ENCODE measurements around the gene C4orf51.
"Not testable (repeated sequence)": the region's sequence is repeated elsewhere in the genome, so short reads cannot be mapped to it uniquely, and the experiment has no call there.

C4orf51 gene

GRCh38 chr4:145681518-145681917 is 1.6 kb downstream of the C4orf51 start:
- Histone ChIP-seq H3K27me3 (ENCODE audit: insufficient read depth, low read length) (no peaks in the 10 kb centered on the region), H3K4me1 (ENCODE audit: insufficient read depth, low read length) (peaks cover 27% of the 10 kb centered on the region), H3K9me3 (ENCODE audit: low read length) (no peaks in the 10 kb centered on the region), H3K4me3 (ENCODE audit: low read length) (no peak overlapping the region), H2AFZ (ENCODE audit: low read depth, low read length) (no peak overlapping the region), H3K36me3 (ENCODE audit: insufficient read depth, low read length) (no peaks in the 10 kb centered on the region)

DNA sequence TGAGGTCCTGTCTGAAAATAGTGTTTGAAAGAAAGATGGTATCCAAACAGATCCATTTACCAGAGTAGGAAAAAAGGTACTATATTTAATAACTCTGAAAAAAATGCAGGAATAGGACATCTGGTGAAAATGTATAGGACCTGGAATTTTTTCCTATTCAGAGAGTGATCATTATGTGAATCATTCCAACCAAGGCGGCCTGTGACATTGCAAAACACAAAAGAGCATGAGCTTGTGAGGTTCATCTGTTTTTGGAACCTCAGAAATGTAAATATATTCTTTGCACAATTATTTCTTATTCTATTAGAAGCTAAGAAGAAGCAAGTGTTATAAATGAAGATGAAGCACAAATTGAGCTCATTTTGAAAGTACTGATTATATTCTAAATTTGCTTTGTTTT is 2.0 kb downstream of the C4orf51 start:
- Histone ChIP-seq H3K4me1 (ENCODE audit: insufficient read depth, low read length) (peaks cover 27% of the 10 kb centered on the region), H3K27me3 (ENCODE audit: insufficient read depth, low read length) (no peaks in the 10 kb centered on the region), H3K36me3 (ENCODE audit: insufficient read depth, low read length) (no peaks in the 10 kb centered on the region), H3K9me3 (ENCODE audit: low read length) (no peaks in the 10 kb centered on the region), H2AFZ (ENCODE audit: low read depth, low read length) (no peak overlapping the region), H3K4me3 (ENCODE audit: low read length) (no peak overlapping the region)

DNA sequence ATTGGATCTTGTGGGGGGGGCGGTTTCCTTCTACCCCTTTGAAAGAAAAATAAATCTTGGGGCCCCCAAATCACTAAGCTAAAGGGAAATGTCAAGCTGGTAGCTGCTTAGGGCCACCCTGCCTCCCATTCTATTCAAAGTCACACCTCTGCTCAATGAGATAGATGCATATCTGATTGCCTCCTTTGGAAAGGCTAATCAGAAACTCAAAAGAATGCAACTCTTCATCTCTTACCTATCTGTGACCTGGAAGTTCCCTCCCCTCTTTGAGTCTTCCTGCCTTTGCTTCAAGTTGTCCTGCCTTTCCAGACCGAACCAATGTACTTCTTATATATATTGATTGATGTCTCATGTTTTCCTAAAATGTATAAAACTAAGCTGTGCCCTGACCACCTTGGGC is 7.0 kb downstream of the C4orf51 start:
- Histone ChIP-seq H3K4me3 (ENCODE audit: low read length) (no peak overlapping the region), H3K27me3 (ENCODE audit: insufficient read depth, low read length) (no peaks in the 10 kb centered on the region), H3K36me3 (ENCODE audit: insufficient read depth, low read length) (no peaks in the 10 kb centered on the region), H3K4me1 (ENCODE audit: insufficient read depth, low read length) (peaks cover 4% of the 10 kb centered on the region), H3K9me3 (ENCODE audit: low read length) (peaks cover 1% of the 10 kb centered on the region), H2AFZ (ENCODE audit: low read depth, low read length) (no peak overlapping the region)

DNA sequence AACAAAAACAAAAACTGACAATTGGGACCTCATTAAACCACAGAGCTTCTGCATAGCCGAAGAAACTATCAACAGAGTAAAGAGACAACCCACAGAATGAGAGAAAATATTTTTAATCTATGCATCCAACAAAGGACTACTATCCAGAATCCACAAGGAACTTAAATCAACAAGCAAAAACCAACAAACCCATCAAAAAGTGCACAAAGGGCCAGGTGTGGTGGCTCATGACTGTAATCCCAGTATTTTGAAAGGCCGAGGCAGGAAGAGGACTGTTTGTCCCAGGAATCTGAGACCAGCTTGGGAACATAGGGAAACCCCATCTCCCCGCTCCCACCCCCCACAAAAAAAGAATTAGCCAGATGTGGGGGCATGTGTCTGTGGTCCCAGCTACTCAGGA is 10.7 kb downstream of the C4orf51 start:
- H3K36me3 ChIP-seq (ENCODE audit: insufficient read depth, low read length): no peaks in the 10 kb centered on the region
- no peak overlapping the region for H3K4me3 ChIP-seq (ENCODE audit: low read length)
- H3K4me1 ChIP-seq (ENCODE audit: insufficient read depth, low read length): no peaks in the 10 kb centered on the region
- H3K9me3 ChIP-seq (ENCODE audit: low read length): peaks cover 1% of the 10 kb centered on the region
- no peaks in the 10 kb centered on the region for H3K27me3 ChIP-seq (ENCODE audit: insufficient read depth, low read length)
- H2AFZ ChIP-seq (ENCODE audit: low read depth, low read length): no peak overlapping the region

- not testable (repeated sequence) for H3K9me3 ChIP-seq (ENCODE audit: low read length); H3K27me3 ChIP-seq (ENCODE audit: insufficient read depth, low read length); H3K4me3 ChIP-seq (ENCODE audit: low read length); H3K36me3 ChIP-seq (ENCODE audit: insufficient read depth, low read length); H3K4me1 ChIP-seq (ENCODE audit: insufficient read depth, low read length); H2AFZ ChIP-seq (ENCODE audit: low read depth, low read length)
Observed at GRCh38 chr4:145691416-145691815, 11.5 kb downstream of the C4orf51 start.

GRCh38 chr4:145694929-145695328 is 15.0 kb downstream of the C4orf51 start:
- Histone ChIP-seq H2AFZ (ENCODE audit: low read depth, low read length) (no peak overlapping the region), H3K27me3 (ENCODE audit: insufficient read depth, low read length) (no peaks in the 10 kb centered on the region), H3K4me3 (ENCODE audit: low read length) (no peak overlapping the region), H3K9me3 (ENCODE audit: low read length) (no peaks in the 10 kb centered on the region), H3K4me1 (ENCODE audit: insufficient read depth, low read length) (no peaks in the 10 kb centered on the region), H3K36me3 (ENCODE audit: insufficient read depth, low read length) (no peaks in the 10 kb centered on the region)

DNA sequence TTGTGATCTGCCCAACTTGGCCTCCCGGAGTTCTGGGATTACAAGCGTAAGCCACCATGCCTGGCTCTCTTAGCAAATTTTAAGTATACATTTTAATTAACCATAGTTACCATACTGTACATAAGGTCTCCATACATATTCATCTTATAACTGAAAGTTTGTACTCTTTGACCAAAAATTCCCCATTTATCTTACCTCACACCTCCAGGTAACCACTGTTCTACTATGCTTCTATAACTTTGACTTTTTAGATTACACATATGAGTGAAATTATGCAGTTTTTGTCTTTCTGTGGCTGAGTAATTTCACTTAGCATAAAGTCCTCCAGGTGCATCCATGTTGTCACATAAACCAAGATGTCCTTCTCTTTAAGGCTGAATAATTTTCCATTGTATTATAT is 17.4 kb downstream of the C4orf51 start:
- Histone ChIP-seq H3K9me3 (ENCODE audit: low read length) (no peaks in the 10 kb centered on the region), H3K4me1 (ENCODE audit: insufficient read depth, low read length) (no peaks in the 10 kb centered on the region), H2AFZ (ENCODE audit: low read depth, low read length) (no peak overlapping the region), H3K27me3 (ENCODE audit: insufficient read depth, low read length) (no peaks in the 10 kb centered on the region), H3K4me3 (ENCODE audit: low read length) (no peak overlapping the region), H3K36me3 (ENCODE audit: insufficient read depth, low read length) (no peaks in the 10 kb centered on the region)

- H3K4me3 ChIP-seq (ENCODE audit: low read length): no peak overlapping the region
- H3K27me3 ChIP-seq (ENCODE audit: insufficient read depth, low read length): no peaks in the 10 kb centered on the region
- no peaks in the 10 kb centered on the region for H3K36me3 ChIP-seq (ENCODE audit: insufficient read depth, low read length)
- no peaks in the 10 kb centered on the region for H3K9me3 ChIP-seq (ENCODE audit: low read length)
- no peaks in the 10 kb centered on the region for H3K4me1 ChIP-seq (ENCODE audit: insufficient read depth, low read length)
- H2AFZ ChIP-seq (ENCODE audit: low read depth, low read length): no peak overlapping the region
Observed at GRCh38 chr4:145698507-145698906, 18.6 kb downstream of the C4orf51 start.

- no peaks in the 10 kb centered on the region for H3K4me1 ChIP-seq (ENCODE audit: insufficient read depth, low read length)
- no peaks in the 10 kb centered on the region for H3K9me3 ChIP-seq (ENCODE audit: low read length)
- no peaks in the 10 kb centered on the region for H3K27me3 ChIP-seq (ENCODE audit: insufficient read depth, low read length)
- H3K4me3 ChIP-seq (ENCODE audit: low read length): no peak overlapping the region
- no peaks in the 10 kb centered on the region for H3K36me3 ChIP-seq (ENCODE audit: insufficient read depth, low read length)
- H2AFZ ChIP-seq (ENCODE audit: low read depth, low read length): no peak overlapping the region
Observed at GRCh38 chr4:145703850-145704497, 24.0 kb downstream of the C4orf51 start.

GRCh38 chr4:145709336-145709735 is 29.4 kb downstream of the C4orf51 start:
- peaks cover 5% of the 10 kb centered on the region for H3K9me3 ChIP-seq (ENCODE audit: low read length)
- no peak overlapping the region for H3K4me3 ChIP-seq (ENCODE audit: low read length)
- H2AFZ ChIP-seq (ENCODE audit: low read depth, low read length): no peak overlapping the region
- H3K36me3 ChIP-seq (ENCODE audit: insufficient read depth, low read length): no peaks in the 10 kb centered on the region
- H3K4me1 ChIP-seq (ENCODE audit: insufficient read depth, low read length): no peaks in the 10 kb centered on the region
- no peaks in the 10 kb centered on the region for H3K27me3 ChIP-seq (ENCODE audit: insufficient read depth, low read length)

DNA sequence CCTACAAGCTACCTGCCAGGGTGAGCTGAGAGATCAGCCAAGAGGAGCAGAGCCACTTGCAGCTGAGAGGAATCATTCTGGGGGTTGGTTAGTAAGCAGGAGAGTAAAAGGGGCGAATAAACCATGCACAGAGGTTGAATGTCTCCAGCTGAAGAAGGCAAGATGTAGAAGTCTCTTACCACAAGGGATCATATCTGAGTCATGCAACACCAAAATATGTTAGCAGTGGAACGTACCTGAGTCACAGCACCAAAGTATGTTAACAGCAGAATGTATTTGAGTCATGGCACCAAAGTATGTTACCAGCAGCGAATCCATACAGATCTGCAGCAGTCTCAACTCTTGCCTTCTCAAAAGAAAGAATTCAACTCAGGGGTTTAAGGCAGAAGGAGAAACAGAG is 29.9 kb downstream of the C4orf51 start:
- H3K4me1 ChIP-seq (ENCODE audit: insufficient read depth, low read length): no peaks in the 10 kb centered on the region
- H3K36me3 ChIP-seq (ENCODE audit: insufficient read depth, low read length): no peaks in the 10 kb centered on the region
- no peaks in the 10 kb centered on the region for H3K27me3 ChIP-seq (ENCODE audit: insufficient read depth, low read length)
- no peak overlapping the region for H2AFZ ChIP-seq (ENCODE audit: low read depth, low read length)
- H3K9me3 ChIP-seq (ENCODE audit: low read length): peaks cover 5% of the 10 kb centered on the region
- no peak overlapping the region for H3K4me3 ChIP-seq (ENCODE audit: low read length)

DNA sequence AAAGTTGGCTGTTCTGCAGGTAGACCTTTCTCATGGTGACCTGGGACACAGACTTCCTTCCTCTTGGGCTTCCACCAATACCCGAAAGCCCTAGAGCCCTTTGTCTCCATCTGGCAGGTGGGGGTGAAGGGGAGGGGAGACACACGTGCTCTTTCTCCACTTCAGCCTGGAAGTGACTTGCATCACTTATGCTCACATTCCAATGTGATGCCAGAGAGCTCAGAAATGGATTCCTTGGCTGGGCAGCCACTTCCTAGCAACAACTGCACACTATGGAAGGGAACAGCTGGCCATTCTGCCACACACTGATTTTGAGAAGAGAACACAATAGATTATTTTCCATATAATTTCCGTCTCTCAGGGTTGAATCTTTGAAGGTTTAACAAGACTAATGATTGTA is 36.3 kb downstream of the C4orf51 start:
- no peaks in the 10 kb centered on the region for H3K9me3 ChIP-seq (ENCODE audit: low read length)
- no peaks in the 10 kb centered on the region for H3K27me3 ChIP-seq (ENCODE audit: insufficient read depth, low read length)
- H3K4me1 ChIP-seq (ENCODE audit: insufficient read depth, low read length): peaks cover 27% of the 10 kb centered on the region
- no peak overlapping the region for H3K4me3 ChIP-seq (ENCODE audit: low read length)
- no peaks in the 10 kb centered on the region for H3K36me3 ChIP-seq (ENCODE audit: insufficient read depth, low read length)
- H2AFZ ChIP-seq (ENCODE audit: low read depth, low read length): no peak overlapping the region

- Histone ChIP-seq H3K4me3 (ENCODE audit: low read length) (no peak overlapping the region), H3K9me3 (ENCODE audit: low read length) (no peaks in the 10 kb centered on the region), H2AFZ (ENCODE audit: low read depth, low read length) (no peak overlapping the region), H3K4me1 (ENCODE audit: insufficient read depth, low read length) (peaks cover 27% of the 10 kb centered on the region), H3K36me3 (ENCODE audit: insufficient read depth, low read length) (no peaks in the 10 kb centered on the region), H3K27me3 (ENCODE audit: insufficient read depth, low read length) (no peaks in the 10 kb centered on the region)
Observed at GRCh38 chr4:145716661-145717200, 36.8 kb downstream of the C4orf51 start.

Data from neuron (in vitro differentiated cells).